Nephron progenitor cell (in vitro differentiated cells): ENCODE data around the gene STEAP1B.
"Not testable (repeated sequence)": the region's sequence is repeated elsewhere in the genome, so short reads cannot be mapped to it uniquely, and the experiment has no call there.

ENCODE experiments used
- DNase-seq: peaks from one replicate; pipeline ENCODE4 v3.0.0; 2021
- H3K27ac Mint-ChIP-seq: 2 replicates; pipeline ENCODE4 v1.8.0; 2021; ENCODE audit warnings: mild to moderate bottlenecking, moderate library complexity, mixed read lengths
- H3K27me3 Mint-ChIP-seq: 2 replicates; pipeline ENCODE4 v1.8.0; 2021; ENCODE audit warnings: mild to moderate bottlenecking, low read depth, mixed read lengths; ENCODE audit not compliant: poor library complexity
- H3K36me3 Mint-ChIP-seq: 2 replicates; pipeline ENCODE4 v1.8.0; 2021; ENCODE audit warnings: low read depth, mixed read lengths
- H3K4me1 Mint-ChIP-seq: 2 replicates; pipeline ENCODE4 v1.8.0; 2021; ENCODE audit warnings: mixed read lengths
- H3K4me3 Mint-ChIP-seq: 2 replicates; pipeline ENCODE4 v1.8.0; 2021; ENCODE audit warnings: mild to moderate bottlenecking, moderate library complexity, mixed read lengths
- H3K9me3 Mint-ChIP-seq: 2 replicates; pipeline ENCODE4 v1.8.0; 2021; ENCODE audit warnings: mild to moderate bottlenecking, moderate library complexity, mixed read lengths
- TF ChIP-seq, protein P1 (sequence below): fragments of 200-600 bp; sonication (generic); IDR thresholded peaks from 2 replicates; pipeline ENCODE4 v1.5.0; 2021; ENCODE audit warnings: antibody characterized with exemption

Gene STEAP1B

DNA sequence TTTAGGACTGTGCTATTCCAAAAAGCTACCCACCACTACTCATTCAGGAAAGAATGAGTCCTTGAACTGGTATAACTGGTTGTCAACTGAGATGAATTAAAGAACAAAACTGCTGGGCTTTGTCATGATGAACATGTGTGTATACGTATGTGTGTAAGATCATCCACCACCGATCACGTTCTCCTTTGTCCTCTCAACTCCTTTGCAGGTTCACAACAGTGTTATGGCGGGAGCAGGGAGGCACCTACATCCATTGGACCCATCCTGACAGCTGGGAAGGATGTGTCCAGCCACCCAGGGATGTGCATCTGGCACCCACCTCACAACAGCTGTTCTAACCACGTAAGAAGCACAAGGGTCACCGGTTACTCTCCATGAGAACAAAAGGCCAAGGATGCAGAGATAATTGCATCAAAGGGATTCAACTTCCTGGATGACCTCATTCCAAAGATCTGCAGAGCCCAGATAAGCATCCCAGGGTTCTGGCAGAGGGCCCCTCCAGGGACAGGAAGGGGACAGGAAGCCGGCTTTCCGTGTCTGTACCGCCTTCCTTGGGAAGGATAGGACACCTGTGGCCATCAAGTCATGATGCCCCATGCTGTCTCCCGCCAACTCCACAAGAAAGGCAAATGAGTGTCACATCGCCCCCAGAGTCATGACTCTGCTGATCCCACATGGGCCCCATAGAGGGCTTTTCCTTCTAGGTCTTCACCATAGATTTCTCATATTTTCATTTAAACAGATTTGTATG is 66.1 kb downstream of the STEAP1B start:
- Mint-ChIP-seq H3K36me3 (peaks cover 5% of the 10 kb centered on the region), H3K4me3 (no peak overlapping the region), H3K4me1 (peaks cover 9% of the 10 kb centered on the region), H3K27me3 (no peaks in the 10 kb centered on the region), H3K9me3 (peaks cover 9% of the 10 kb centered on the region), H3K27ac (peak overlapping the region; percentile 67)
- TF ChIP-seq, protein P1, sequence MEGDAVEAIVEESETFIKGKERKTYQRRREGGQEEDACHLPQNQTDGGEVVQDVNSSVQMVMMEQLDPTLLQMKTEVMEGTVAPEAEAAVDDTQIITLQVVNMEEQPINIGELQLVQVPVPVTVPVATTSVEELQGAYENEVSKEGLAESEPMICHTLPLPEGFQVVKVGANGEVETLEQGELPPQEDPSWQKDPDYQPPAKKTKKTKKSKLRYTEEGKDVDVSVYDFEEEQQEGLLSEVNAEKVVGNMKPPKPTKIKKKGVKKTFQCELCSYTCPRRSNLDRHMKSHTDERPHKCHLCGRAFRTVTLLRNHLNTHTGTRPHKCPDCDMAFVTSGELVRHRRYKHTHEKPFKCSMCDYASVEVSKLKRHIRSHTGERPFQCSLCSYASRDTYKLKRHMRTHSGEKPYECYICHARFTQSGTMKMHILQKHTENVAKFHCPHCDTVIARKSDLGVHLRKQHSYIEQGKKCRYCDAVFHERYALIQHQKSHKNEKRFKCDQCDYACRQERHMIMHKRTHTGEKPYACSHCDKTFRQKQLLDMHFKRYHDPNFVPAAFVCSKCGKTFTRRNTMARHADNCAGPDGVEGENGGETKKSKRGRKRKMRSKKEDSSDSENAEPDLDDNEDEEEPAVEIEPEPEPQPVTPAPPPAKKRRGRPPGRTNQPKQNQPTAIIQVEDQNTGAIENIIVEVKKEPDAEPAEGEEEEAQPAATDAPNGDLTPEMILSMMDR = no peak
- DNase-seq = no peak

DNA sequence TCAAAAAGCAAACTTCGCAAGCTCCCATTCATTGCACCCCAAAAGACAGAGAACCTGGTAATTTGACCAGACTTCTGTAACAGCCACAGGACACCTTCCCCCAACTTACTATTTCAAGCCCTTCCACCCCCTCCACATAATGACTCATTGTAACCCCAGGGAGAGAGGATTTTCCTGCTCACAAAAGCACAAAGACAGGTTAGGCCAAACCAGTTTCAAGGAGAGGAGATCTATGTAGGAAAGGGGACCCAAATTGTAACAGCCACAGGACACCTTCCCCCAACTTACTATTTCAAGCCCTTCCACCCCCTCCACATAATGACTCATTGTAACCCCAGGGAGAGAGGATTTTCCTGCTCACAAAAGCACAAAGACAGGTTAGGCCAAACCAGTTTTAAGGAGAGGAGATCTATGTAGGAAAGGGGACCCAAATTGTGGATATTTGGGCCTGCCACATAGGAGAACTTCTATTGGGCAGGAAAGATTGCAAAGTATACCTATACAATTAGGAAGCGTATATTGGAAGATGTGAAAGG is 66.8 kb downstream of the STEAP1B start:
- not testable (repeated sequence) for H3K4me1 Mint-ChIP-seq, H3K9me3 Mint-ChIP-seq, H3K36me3 Mint-ChIP-seq, DNase-seq, H3K27me3 Mint-ChIP-seq, H3K27ac Mint-ChIP-seq, H3K4me3 Mint-ChIP-seq

DNA sequence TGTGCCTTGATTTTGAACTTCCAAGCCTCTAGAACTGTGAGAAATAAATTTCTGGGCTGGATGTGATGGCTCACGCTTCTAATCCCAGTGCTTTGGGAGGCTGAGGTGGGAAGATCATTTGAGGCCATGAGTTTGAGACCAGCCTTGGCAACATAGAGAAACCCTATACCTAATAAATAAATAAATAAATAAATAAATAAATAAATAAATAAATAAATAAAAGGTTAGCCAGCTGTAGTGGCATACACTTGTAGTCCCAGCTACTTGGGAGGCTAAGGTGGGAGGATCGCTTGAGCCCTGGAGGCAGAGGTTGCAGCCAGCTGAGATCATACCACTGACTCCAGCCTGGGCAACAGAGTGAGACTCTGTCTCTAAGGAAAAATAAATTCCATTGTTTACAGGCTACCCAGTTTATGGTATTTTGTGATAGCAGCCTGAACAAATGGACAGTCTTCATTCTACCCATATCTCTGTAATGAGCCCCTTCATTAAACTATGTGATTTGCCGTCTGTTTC is 67.7 kb downstream of the STEAP1B start:
- H3K4me3 Mint-ChIP-seq = no peak overlapping the region
- peaks cover 9% of the 10 kb centered on the region for H3K4me1 Mint-ChIP-seq

DNA sequence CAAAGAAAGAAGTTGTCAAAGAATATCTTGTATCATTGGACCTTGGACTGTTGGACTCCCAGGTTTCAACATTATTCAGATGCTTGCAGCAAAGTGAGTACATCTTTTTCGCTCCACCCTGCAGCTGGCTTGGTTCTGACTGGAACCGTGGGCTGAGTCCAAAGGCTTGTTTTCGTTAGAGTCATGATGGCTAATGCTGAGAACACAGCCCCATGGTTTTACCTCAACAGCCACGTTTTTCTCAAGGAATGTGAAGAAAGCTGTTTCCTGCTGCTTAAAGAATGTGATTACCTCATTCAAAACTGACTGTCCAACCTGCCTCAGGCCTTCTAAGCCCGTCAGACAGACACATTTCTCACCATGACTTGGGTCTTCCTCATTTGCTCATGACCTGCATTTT is 69.5 kb downstream of the STEAP1B start:
- no peak for DNase-seq
- TF ChIP-seq, protein P1 = no peak
- Mint-ChIP-seq H3K27me3 (no peaks in the 10 kb centered on the region), H3K4me1 (peaks cover 9% of the 10 kb centered on the region), H3K4me3 (no peak overlapping the region), H3K36me3 (no peaks in the 10 kb centered on the region), H3K9me3 (no peaks in the 10 kb centered on the region), H3K27ac (no peak overlapping the region)

More for the DNA sequence above, 67.7 kb downstream of the STEAP1B start:
- Mint-ChIP-seq H3K36me3 (no peaks in the 10 kb centered on the region), H3K27me3 (no peaks in the 10 kb centered on the region), H3K9me3 (no peaks in the 10 kb centered on the region), H3K27ac (no peak overlapping the region)
- TF ChIP-seq, protein P1 = no peak
- DNase-seq = no peak

DNA sequence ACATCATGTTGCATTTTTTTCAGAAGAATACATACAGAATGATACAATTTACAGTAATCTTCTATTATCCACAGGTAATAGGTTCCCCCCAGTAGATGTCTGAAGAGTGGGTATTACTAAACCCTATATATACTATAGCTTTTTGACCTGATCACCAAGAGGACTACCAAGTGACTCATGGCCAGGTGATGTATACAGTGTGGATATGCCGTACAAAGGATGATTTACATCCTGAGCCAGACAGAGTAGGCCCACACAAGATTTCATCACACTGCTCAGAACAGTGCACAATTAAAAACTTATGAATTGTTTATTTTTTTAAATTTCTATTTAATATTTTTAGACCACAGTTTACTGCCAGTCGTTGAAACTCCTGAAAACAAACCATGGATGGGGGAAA is 70.6 kb downstream of the STEAP1B start:
- DNase-seq = no peak
- no peaks in the 10 kb centered on the region for H3K27me3 Mint-ChIP-seq
- no peak overlapping the region for H3K27ac Mint-ChIP-seq
- TF ChIP-seq, protein P1 = no peak
- peaks cover 9% of the 10 kb centered on the region for H3K4me1 Mint-ChIP-seq
- no peaks in the 10 kb centered on the region for H3K9me3 Mint-ChIP-seq
- no peaks in the 10 kb centered on the region for H3K36me3 Mint-ChIP-seq
- no peak overlapping the region for H3K4me3 Mint-ChIP-seq

DNA sequence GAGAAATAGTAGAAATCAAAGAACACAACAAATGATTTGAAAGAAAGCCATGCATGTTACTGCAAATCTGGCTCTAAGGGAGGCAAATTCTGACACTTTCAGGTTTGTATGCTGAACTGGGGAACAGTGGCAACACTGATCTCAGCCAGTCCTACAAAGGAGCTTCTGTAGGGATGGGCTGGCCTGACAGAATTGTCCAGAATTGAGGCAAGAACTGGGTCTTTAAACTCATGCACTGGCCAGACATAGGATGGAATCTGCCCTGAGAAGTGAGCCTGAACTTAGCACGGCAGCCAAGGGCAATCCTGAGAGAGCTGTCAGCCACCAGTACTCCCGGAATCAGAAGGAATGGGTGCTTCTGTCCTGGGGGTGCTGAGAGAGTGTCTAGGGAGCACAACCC is 72.1 kb downstream of the STEAP1B start:
- H3K27ac Mint-ChIP-seq = no peak overlapping the region
- H3K36me3 Mint-ChIP-seq = no peaks in the 10 kb centered on the region
- no peaks in the 10 kb centered on the region for H3K9me3 Mint-ChIP-seq
- H3K4me1 Mint-ChIP-seq = peaks cover 3% of the 10 kb centered on the region
- H3K27me3 Mint-ChIP-seq = no peaks in the 10 kb centered on the region
- no peak for DNase-seq
- TF ChIP-seq, protein P1 = no peak
- no peak overlapping the region for H3K4me3 Mint-ChIP-seq
